Right hindlimb (tissue), 1 donor: ENCODE measurements around the gene ENTPD2.
"Not testable (repeated sequence)": the region's sequence is repeated elsewhere in the genome, so short reads cannot be mapped to it uniquely, and the experiment has no call there.

Experiments
- DNase-seq: peaks from one replicate; pipeline ENCODE4 v3.0.0-alpha.2; 2018

Gene ENTPD2

GRCh38 chr9:137044037-137044436 is 9.8 kb downstream of the ENTPD2 start:
- no peak for DNase-seq

GRCh38 chr9:137042751-137043727 is 10.8 kb downstream of the ENTPD2 start:
- no peak for DNase-seq

- DNase-seq, result no peak
Measured at GRCh38 chr9:137041124-137041523, 12.7 kb downstream of the ENTPD2 start.

GRCh38 chr9:137040568-137040967 is 13.3 kb downstream of the ENTPD2 start:
- no peak for DNase-seq

GRCh38 chr9:137039611-137040366 is 14.1 kb downstream of the ENTPD2 start:
- no peak for DNase-seq

GRCh38 chr9:137038916-137039315 is 14.9 kb downstream of the ENTPD2 start:
- DNase-seq, result no peak

GRCh38 chr9:137037483-137037882 is 16.4 kb downstream of the ENTPD2 start:
- DNase-seq, result no peak

GRCh38 chr9:137037035-137037434 is 16.8 kb downstream of the ENTPD2 start:
- DNase-seq, result no peak

GRCh38 chr9:137035937-137036336 is 17.9 kb downstream of the ENTPD2 start:
- DNase-seq, result no peak

- no peak for DNase-seq
Measured at GRCh38 chr9:137035507-137035834, 18.4 kb downstream of the ENTPD2 start.

- peak; percentile 87 for DNase-seq
Measured at GRCh38 chr9:137034709-137035506, 19.0 kb downstream of the ENTPD2 start.

- DNase-seq, result no peak
Measured at GRCh38 chr9:137034039-137034708, 19.7 kb downstream of the ENTPD2 start.

- DNase-seq, result not testable (repeated sequence)
Measured at GRCh38 chr9:137033481-137033880, 20.4 kb downstream of the ENTPD2 start.

- DNase-seq, result no peak
Measured at GRCh38 chr9:137032858-137033257, 21.0 kb downstream of the ENTPD2 start.

- DNase-seq, result no peak
Measured at GRCh38 chr9:137031904-137032640, 21.8 kb downstream of the ENTPD2 start, which contains the start of gene FUT7. TSS of gene FUT7 (minus strand) at chr9:137032088. CDS start at chr9:137031991, 97 bp downstream.

GRCh38 chr9:137030538-137031527 is 23.0 kb downstream of the ENTPD2 start:
- no peak for DNase-seq

GRCh38 chr9:137030006-137030405 is 23.9 kb downstream of the ENTPD2 start:
- no peak for DNase-seq

GRCh38 chr9:137029058-137029936 is 24.6 kb downstream of the ENTPD2 start:
- DNase-seq, result peak; percentile 73
